C4-2B (cell line): ENCODE data around the gene GPBAR1.

Experiments used
- ZFX ChIP-seq: fragments of 450-650 bp; IDR thresholded peaks from 2 replicates; pipeline ENCODE4 v1.6.1; 2017
- TF ChIP-seq, protein P1 (sequence below): fragments of 450-650 bp; conservative IDR thresholded peaks from 2 replicates; pipeline ENCODE4 v1.5.1; 2017; ENCODE audit warnings: mild to moderate bottlenecking

DNA sequence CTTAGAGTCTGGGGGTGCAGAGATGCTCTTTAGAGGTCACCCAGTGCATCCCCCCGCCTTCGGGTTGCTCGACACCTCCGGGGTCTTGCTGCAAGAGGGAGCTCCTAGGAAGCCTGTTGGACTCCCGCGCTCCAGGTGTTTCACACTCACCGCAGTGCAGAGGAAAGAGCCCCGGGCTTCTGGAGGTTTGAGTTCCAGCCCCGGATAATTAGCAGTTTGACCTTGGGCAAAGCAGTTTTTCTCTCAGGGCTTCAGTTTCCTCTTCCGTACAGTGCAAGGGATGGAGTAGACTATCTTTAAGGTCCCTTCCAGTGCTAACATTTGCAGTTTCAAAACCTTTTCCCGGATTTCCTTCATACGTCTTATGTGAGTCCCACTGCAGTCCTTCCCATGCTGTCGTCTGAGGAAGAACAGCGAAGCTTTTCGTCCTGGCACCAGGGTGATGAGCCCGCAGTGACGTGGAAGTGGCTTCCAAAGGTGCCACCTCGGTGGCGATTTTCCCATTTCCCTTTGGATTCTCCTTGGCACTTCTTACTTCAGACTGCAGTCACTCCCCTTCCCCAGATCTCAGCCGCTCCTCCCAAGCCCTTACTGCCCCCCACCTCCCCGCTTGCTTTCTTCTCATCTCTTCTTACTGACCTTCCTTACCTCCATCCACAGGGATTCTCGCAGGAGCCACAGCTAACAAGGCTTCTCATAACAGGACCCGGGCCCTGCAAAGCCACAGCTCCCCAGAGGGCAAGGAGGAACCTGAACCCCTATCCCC lies 10.1 kb downstream of the GPBAR1 start:
- TF ChIP-seq, protein P1, sequence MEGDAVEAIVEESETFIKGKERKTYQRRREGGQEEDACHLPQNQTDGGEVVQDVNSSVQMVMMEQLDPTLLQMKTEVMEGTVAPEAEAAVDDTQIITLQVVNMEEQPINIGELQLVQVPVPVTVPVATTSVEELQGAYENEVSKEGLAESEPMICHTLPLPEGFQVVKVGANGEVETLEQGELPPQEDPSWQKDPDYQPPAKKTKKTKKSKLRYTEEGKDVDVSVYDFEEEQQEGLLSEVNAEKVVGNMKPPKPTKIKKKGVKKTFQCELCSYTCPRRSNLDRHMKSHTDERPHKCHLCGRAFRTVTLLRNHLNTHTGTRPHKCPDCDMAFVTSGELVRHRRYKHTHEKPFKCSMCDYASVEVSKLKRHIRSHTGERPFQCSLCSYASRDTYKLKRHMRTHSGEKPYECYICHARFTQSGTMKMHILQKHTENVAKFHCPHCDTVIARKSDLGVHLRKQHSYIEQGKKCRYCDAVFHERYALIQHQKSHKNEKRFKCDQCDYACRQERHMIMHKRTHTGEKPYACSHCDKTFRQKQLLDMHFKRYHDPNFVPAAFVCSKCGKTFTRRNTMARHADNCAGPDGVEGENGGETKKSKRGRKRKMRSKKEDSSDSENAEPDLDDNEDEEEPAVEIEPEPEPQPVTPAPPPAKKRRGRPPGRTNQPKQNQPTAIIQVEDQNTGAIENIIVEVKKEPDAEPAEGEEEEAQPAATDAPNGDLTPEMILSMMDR = no peak
- TF ChIP-seq ZFX = no peak
